GM19240 (cell line): ENCODE results near the gene RPL35.

Experiments
- DNase-seq: peaks from one replicate; pipeline ENCODE4 v3.0.0; 2011; ENCODE audit warnings: low spot score; ENCODE audit not compliant: insufficient read length

The RPL35 gene

DNA sequence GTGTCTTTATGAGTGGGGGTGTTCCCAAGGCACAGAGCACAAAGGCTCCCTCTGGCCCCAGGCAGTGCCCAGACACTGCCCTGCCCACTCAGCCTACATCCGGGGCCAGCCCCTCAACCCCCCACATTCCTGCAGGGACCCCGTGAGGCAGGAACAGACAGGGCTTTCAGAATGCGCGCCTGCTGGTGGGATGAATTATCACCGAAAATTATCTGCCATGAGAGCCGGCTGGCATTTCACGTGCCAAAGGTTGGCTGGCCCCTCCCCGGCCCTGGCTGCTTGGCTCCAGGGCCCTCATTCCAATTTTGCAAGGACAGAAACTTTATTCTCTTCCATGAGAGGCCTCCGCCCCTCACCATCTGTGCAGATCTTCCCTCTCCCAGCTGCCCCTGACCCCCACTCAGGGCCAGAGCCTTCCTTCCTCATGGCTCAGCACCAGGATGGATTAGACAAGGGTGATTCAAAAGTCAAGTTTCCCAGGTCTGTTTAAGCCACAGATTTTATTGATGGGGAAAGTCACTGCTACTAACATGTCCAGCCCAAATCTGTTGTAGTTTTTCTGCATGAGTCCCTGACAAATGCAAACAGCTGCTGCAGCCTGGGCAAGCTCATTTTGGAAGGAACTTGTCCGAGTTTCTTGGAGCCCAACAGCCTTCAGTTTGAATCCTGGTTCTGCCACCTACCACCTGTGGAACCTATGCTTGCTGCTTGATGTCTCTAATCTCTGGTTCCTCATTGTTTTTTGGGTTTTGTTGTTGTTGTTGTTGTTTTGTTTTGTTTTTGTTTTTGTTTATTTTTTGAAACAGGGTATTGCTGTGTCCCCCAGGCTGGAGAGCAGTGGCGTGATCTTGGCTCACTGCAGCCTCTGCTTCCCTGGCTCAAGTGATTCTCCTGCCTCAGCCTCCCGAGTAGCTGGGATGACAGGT is 40.8 kb downstream of the RPL35 start:
- DNase-seq: no peak

GRCh38 chr9:124818431-124819281 is 43.1 kb downstream of the RPL35 start:
- no peak for DNase-seq

DNA sequence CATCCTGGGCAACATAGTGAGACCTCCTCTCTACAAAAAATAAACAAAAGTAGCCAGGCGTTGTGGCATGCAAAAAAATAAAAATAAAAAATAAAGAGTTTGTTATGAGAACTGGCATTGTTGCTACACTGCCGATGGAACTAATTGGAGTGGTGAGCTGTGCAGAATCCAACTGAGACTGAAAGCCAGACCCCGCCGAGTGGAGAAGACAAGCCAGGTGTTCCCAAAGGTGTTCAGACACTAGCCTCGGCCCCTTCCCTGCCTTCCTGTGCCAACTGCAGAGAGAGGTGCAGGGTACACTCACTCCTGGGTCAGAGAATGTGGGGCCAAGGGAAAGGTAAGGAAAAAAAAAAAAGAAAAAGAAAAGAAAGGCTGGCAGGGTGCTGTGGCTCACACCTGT is 46.2 kb downstream of the RPL35 start:
- DNase-seq: no peak

- DNase-seq: no peak
Measured at GRCh38 chr9:124814164-124814535, 47.6 kb downstream of the RPL35 start.

- no peak for DNase-seq
Measured at GRCh38 chr9:124813501-124814163, 48.1 kb downstream of the RPL35 start.

DNA sequence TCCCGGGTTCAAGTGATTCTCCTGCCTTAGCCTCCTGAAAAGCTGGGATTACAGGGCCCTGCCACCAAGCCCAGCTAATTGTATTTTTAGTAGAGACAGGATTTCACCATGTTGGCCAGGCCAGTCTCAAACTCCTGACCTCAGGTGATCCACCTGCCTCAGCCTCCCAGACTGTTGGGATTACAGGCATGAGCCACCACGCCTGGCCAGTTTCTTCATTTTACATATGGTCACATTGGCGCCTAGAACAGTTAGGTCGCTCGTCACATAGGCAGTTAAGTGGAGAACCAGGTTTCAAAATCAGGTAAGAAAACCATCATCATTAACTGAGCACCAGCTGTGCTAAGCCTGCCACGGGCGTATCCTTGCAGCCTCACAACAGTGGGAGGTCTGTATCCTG is 48.7 kb downstream of the RPL35 start:
- DNase-seq: no peak

DNA sequence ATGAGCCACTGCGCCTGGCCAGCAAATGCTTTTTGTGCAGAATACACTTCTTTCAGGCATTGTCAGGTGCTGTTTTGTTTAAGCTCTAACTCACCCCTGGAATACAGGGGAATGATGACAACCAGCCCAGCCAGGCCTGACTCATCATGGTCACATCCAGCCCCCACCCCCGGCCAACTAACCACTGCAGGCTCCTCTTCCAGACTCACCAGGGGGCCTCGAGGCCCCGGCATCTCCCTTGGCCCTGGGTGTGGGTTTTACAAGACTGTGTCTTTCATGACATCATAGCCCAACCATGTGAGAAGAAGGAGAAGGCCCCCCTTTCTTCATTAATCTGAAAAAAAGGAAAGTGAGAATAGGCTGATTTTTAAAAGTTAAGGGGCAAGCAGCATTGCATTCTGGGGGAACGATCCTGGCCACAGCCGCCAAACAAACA is 49.3 kb downstream of the RPL35 start:
- no peak for DNase-seq

DNA sequence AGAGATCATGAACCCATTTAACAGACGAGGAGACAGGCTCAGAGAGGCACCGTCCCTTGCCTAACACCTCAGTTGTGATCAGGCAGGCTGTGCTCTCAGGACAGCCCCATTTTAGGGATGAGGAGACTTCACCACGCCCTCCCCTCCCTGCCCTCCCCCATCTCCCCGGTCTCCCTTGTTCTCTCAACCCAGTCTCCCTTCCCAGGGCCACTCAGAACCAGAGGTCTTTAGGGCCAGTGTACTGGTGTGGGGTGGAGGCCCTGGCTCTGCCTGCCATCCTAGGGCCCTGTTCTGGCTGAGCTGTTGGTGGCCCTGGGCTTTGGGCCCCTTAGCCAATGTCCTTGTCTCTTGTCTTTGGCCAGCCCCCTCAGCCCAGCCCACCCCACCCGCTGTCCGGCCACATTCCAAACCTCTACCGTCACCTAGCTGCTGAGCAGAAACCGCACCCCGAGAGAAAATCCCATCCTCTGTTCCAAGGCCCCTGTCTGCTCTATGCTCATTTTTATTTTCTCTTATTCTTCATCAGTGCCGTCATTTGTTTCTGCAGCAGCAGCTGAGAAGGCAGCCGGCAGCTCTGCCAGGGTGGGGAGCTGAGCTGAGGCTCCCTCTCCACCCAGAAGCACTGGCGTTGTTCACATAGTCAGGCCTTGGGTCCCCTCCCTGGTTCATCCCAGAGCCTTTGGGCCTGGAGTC is 50.9 kb downstream of the RPL35 start:
- no peak for DNase-seq

DNA sequence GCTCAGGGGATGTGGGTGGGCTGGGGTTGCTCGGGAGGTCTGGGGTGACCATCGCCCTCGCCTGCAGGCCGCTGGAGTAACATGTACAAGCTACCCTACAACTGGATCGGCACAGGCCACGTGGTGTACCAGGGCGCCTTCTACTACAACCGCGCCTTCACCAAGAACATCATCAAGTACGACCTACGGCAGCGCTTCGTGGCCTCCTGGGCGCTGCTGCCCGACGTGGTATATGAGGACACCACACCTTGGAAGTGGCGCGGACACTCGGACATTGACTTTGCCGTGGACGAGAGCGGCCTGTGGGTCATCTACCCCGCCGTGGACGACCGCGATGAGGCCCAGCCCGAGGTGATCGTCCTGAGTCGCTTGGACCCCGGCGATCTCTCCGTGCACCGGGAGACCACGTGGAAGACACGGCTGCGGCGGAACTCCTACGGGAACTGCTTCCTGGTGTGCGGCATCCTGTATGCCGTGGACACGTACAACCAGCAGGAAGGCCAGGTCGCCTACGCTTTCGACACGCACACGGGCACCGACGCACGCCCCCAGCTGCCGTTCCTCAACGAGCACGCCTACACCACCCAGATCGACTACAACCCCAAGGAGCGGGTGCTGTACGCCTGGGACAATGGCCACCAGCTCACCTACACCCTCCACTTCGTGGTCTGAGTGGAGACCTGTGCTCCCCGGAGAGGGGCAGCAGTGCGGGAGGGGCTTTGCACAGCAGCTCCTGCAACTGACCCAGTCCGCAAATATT is 51.8 kb downstream of the RPL35 start:
- no peak for DNase-seq

DNA sequence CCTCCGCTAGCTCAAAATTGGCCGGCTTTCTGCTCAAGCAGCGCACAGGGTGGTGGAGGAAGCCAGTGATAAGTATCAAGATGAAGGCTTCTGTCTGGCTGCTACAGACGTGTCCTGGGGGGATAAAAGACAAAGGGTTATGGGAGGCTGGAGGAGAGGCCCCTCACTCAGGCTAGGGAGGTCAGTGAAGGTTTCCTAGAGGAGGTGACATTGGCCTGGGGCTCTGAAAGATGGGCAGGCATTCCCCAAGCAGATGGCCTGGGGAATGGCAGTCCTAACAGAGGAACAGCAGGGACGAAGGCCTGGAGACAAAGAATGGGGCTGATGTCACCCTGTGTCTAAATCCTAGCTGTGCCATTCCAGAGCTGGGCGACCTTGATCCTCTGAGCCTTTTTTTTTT is 52.5 kb downstream of the RPL35 start:
- DNase-seq: no peak

GRCh38 chr9:124808246-124808956 is 53.4 kb downstream of the RPL35 start:
- DNase-seq: no peak
